Measurements from ENCODE around the gene ATP6V1E1. TPM values are rescaled to one million over a fixed set of nuclear protein-coding genes. Genes with fewer than 3 reads are reported as not detected.

The ATP6V1E1 gene
- total RNA-seq, 1 donor from 2014 or later = 114 TPM

DNA sequence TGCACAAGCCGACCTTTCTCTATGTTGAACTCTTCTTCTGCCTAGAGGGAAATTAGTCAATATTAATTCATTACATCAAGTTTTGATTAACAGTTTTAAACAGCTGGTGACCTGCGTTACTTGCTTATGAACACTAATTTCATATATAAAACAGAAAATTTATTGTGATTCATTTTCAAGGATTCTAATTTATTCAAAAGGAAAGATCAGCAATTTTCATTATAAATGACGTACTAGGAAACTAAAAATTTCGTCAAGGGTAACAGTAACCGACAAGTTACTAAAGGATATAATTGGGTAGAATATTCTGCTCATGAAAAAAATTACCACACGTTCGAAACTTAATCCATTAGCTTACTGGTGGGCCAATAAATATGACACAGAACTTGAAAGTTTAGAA, 15.3 kb downstream of the ATP6V1E1 start:
- Mint-ChIP-seq H3K27me3 (no peaks in the 10 kb centered on the region), H3K9me3 (no peaks in the 10 kb centered on the region), H3K36me3 (ENCODE audit: low read depth) (peaks cover 31% of the 10 kb centered on the region), H3K4me1 (no peaks in the 10 kb centered on the region), H3K27ac (no peak overlapping the region), H3K4me3 (no peak overlapping the region)
- intact Hi-C loops (cut with micrococcal nuclease) = no loop called here
- DNase-seq = no peak

GRCh38 chr22:17612057-17612456, 16.5 kb downstream of the ATP6V1E1 start:
- no peak overlapping the region for H3K27ac Mint-ChIP-seq
- no peak for DNase-seq
- H3K4me3 Mint-ChIP-seq = no peak overlapping the region
- H3K4me1 Mint-ChIP-seq = no peaks in the 10 kb centered on the region
- peaks cover 27% of the 10 kb centered on the region for H3K36me3 Mint-ChIP-seq (ENCODE audit: low read depth)
- no peaks in the 10 kb centered on the region for H3K9me3 Mint-ChIP-seq
- no peaks in the 10 kb centered on the region for H3K27me3 Mint-ChIP-seq
- intact Hi-C loops (cut with micrococcal nuclease) = no loop called here

DNA sequence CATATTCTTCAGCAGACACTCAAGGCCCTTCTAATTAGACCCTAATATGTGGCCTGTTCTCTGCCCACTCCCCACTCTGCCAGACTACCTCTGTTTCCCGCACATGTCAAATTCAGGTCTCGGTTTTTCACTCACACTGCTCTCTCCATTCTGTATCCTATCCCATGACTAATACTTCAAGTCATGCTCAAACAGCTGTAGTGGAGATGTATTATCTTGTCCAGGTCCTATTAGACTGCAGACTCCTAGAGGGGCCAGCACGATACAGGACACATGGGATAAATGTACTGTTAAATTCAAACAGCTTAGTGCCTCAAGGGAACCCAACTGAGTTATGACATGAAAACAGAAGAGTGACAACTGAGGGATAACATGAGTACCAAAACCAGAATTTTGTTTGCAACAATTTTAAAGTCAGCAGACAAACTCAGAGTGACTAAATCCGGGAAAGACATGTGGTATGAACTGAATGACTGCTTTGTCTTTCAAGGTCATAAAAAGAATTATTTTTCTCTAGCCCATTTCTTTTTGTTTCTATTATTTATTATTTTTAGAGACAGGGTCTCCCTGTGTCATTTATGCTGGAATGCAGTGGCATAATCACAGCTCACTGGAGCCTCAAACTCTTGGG, 20.5 kb downstream of the ATP6V1E1 start:
- Mint-ChIP-seq H3K36me3 (ENCODE audit: low read depth) (peaks cover 28% of the 10 kb centered on the region), H3K27ac (no peak overlapping the region), H3K4me3 (no peak overlapping the region), H3K4me1 (peaks cover 2% of the 10 kb centered on the region), H3K9me3 (no peaks in the 10 kb centered on the region), H3K27me3 (no peaks in the 10 kb centered on the region)
- no peak for DNase-seq
- intact Hi-C loops (cut with micrococcal nuclease) = no loop called here

DNA sequence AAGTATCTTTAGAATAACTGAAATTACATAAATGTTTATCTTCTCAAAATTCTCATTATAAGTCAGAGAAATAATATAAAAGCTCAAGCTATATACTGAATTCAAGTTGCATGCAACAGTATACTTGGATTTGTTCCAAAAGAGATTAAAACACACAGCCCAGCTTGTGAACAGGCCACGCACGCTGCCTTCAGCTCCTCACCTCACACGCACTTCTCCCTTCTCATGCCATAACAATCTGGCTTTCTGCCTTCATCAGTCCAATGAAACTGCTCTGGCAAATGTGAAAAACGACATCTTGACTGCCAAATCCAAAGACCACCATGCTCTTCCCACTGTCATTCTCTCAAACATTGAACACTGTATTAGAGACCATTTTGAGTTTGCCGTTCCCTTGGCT, 22.1 kb downstream of the ATP6V1E1 start:
- H3K36me3 Mint-ChIP-seq (ENCODE audit: low read depth) = peaks cover 18% of the 10 kb centered on the region
- intact Hi-C loops (cut with micrococcal nuclease) = no loop called here
- no peaks in the 10 kb centered on the region for H3K27me3 Mint-ChIP-seq
- no peak overlapping the region for H3K4me3 Mint-ChIP-seq
- no peak overlapping the region for H3K27ac Mint-ChIP-seq
- no peak for DNase-seq
- no peaks in the 10 kb centered on the region for H3K9me3 Mint-ChIP-seq
- peaks cover 2% of the 10 kb centered on the region for H3K4me1 Mint-ChIP-seq

GRCh38 chr22:17603668-17604067, 24.9 kb downstream of the ATP6V1E1 start:
- Mint-ChIP-seq H3K9me3 (no peaks in the 10 kb centered on the region), H3K4me1 (peaks cover 2% of the 10 kb centered on the region), H3K27me3 (no peaks in the 10 kb centered on the region), H3K27ac (no peak overlapping the region), H3K4me3 (no peak overlapping the region), H3K36me3 (ENCODE audit: low read depth) (peaks cover 25% of the 10 kb centered on the region)
- intact Hi-C loops (cut with micrococcal nuclease) = no loop called here
- DNase-seq = no peak

GRCh38 chr22:17601031-17601430, 27.5 kb downstream of the ATP6V1E1 start:
- DNase-seq = no peak
- Mint-ChIP-seq H3K9me3 (no peaks in the 10 kb centered on the region), H3K27me3 (no peaks in the 10 kb centered on the region), H3K36me3 (ENCODE audit: low read depth) (peaks cover 45% of the 10 kb centered on the region), H3K27ac (no peak overlapping the region), H3K4me1 (peaks cover 2% of the 10 kb centered on the region), H3K4me3 (no peak overlapping the region)
- intact Hi-C loops (cut with micrococcal nuclease) = no loop called here

- H3K36me3 Mint-ChIP-seq (ENCODE audit: low read depth) = peaks cover 55% of the 10 kb centered on the region
- no peaks in the 10 kb centered on the region for H3K9me3 Mint-ChIP-seq
- no peak for DNase-seq
- H3K4me1 Mint-ChIP-seq = no peaks in the 10 kb centered on the region
- no peaks in the 10 kb centered on the region for H3K27me3 Mint-ChIP-seq
- no peak overlapping the region for H3K4me3 Mint-ChIP-seq
- intact Hi-C loops (cut with micrococcal nuclease) = no loop called here
- H3K27ac Mint-ChIP-seq = peak overlapping the region; percentile 12
These were observed 30.2 kb downstream of the ATP6V1E1 start for GRCh38 chr22:17598318-17598717.

DNA sequence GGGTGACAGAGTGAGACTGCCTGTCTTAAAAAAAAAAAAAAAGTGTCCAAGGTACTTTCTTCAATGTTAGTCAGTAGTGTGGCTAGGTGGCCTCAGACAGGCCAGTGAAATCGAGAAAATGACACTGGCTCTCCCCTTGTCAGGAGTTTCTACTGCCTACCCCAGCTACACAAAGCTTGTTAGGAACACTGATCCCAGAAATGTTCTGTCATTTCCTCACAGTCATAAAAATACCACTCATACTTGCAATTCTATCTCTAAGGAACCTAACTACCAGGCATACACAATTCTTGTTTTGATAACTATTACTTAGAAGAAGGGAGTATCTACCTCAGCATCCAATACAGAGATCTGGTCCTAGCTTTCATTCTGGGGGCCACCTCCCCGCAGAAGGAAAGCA, 31.3 kb downstream of the ATP6V1E1 start:
- intact Hi-C loops (cut with micrococcal nuclease) = no loop called here
- H3K4me1 Mint-ChIP-seq = no peaks in the 10 kb centered on the region
- H3K9me3 Mint-ChIP-seq = no peaks in the 10 kb centered on the region
- no peak for DNase-seq
- H3K27ac Mint-ChIP-seq = no peak overlapping the region
- H3K27me3 Mint-ChIP-seq = no peaks in the 10 kb centered on the region
- peaks cover 63% of the 10 kb centered on the region for H3K36me3 Mint-ChIP-seq (ENCODE audit: low read depth)
- H3K4me3 Mint-ChIP-seq = no peak overlapping the region

DNA sequence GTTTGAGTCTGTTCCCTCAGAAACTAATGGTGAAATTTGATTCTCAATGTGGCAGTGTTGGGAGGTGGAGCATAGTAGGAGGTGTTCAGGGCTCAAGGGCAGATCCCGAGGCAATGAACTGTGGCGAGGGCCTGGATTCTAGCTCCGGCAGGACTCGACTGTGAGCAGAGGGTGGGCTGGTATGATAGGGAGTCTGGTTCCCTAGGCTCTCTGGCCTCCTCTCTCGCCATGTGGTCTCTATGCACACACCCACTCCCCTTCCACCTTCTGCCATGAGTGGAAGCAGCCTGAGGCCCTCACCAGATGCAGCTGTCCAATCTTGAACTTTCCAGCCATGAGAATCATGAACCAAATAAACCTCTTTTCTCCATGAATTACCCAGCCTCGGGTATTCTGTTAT, 32.3 kb downstream of the ATP6V1E1 start:
- Mint-ChIP-seq H3K27ac (no peak overlapping the region), H3K4me1 (no peaks in the 10 kb centered on the region), H3K4me3 (no peak overlapping the region), H3K9me3 (no peaks in the 10 kb centered on the region), H3K36me3 (ENCODE audit: low read depth) (peaks cover 69% of the 10 kb centered on the region), H3K27me3 (no peaks in the 10 kb centered on the region)
- intact Hi-C loops (cut with micrococcal nuclease) = no loop called here
- no peak for DNase-seq

GRCh38 chr22:17592201-17592600, 36.3 kb downstream of the ATP6V1E1 start:
- H3K36me3 Mint-ChIP-seq (ENCODE audit: low read depth) = peaks cover 51% of the 10 kb centered on the region
- intact Hi-C loops (cut with micrococcal nuclease) = no loop called here
- H3K27ac Mint-ChIP-seq = no peak overlapping the region
- no peaks in the 10 kb centered on the region for H3K27me3 Mint-ChIP-seq
- H3K4me1 Mint-ChIP-seq = no peaks in the 10 kb centered on the region
- no peak for DNase-seq
- no peaks in the 10 kb centered on the region for H3K9me3 Mint-ChIP-seq
- H3K4me3 Mint-ChIP-seq = no peak overlapping the region

- DNase-seq = no peak
- Mint-ChIP-seq H3K27ac (no peak overlapping the region), H3K9me3 (no peaks in the 10 kb centered on the region), H3K4me1 (no peaks in the 10 kb centered on the region), H3K36me3 (ENCODE audit: low read depth) (peaks cover 38% of the 10 kb centered on the region), H3K4me3 (no peak overlapping the region), H3K27me3 (no peaks in the 10 kb centered on the region)
- intact Hi-C loops (cut with micrococcal nuclease) = no loop called here
These were observed 38.0 kb downstream of the ATP6V1E1 start for GRCh38 chr22:17590586-17590985.

- H3K9me3 Mint-ChIP-seq = no peaks in the 10 kb centered on the region
- no peak for DNase-seq
- no peaks in the 10 kb centered on the region for H3K27me3 Mint-ChIP-seq
- intact Hi-C loops (cut with micrococcal nuclease) = no loop called here
- no peak overlapping the region for H3K27ac Mint-ChIP-seq
- peaks cover 35% of the 10 kb centered on the region for H3K36me3 Mint-ChIP-seq (ENCODE audit: low read depth)
- no peaks in the 10 kb centered on the region for H3K4me1 Mint-ChIP-seq
- no peak overlapping the region for H3K4me3 Mint-ChIP-seq
These were observed 38.7 kb downstream of the ATP6V1E1 start for GRCh38 chr22:17589810-17590375.

DNA sequence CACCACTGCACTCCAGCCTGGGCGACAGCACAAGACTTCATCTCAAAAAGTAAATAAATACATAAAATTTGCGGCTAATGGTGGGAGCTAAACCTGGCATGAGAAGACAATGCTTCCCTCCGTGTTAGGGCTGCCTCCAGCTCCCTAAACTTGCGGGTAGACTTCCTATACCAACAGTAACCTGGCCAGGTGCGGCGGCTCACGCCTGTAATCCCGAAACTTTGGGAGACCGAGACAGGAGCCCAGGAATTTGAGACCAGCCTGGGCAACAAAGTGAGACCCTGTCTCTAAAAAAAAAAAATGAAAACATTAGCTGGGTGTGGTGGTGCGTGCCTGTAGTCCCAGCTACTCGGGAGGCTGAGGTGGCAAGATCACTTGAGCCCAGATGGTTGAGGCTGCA, 39.9 kb downstream of the ATP6V1E1 start:
- peaks cover 28% of the 10 kb centered on the region for H3K36me3 Mint-ChIP-seq (ENCODE audit: low read depth)
- no peaks in the 10 kb centered on the region for H3K27me3 Mint-ChIP-seq
- no peak overlapping the region for H3K4me3 Mint-ChIP-seq
- intact Hi-C loops (cut with micrococcal nuclease) = no loop called here
- no peak overlapping the region for H3K27ac Mint-ChIP-seq
- no peaks in the 10 kb centered on the region for H3K4me1 Mint-ChIP-seq
- no peak for DNase-seq
- no peaks in the 10 kb centered on the region for H3K9me3 Mint-ChIP-seq

GRCh38 chr22:17587629-17588028, 40.9 kb downstream of the ATP6V1E1 start:
- no peak overlapping the region for H3K4me3 Mint-ChIP-seq
- no peaks in the 10 kb centered on the region for H3K4me1 Mint-ChIP-seq
- intact Hi-C loops (cut with micrococcal nuclease) = no loop called here
- DNase-seq = no peak
- H3K9me3 Mint-ChIP-seq = no peaks in the 10 kb centered on the region
- H3K36me3 Mint-ChIP-seq (ENCODE audit: low read depth) = peaks cover 20% of the 10 kb centered on the region
- no peaks in the 10 kb centered on the region for H3K27me3 Mint-ChIP-seq
- no peak overlapping the region for H3K27ac Mint-ChIP-seq

- intact Hi-C loops (cut with micrococcal nuclease) = no loop called here
- no peaks in the 10 kb centered on the region for H3K9me3 Mint-ChIP-seq
- no peaks in the 10 kb centered on the region for H3K4me1 Mint-ChIP-seq
- H3K27me3 Mint-ChIP-seq = no peaks in the 10 kb centered on the region
- DNase-seq = no peak
- H3K27ac Mint-ChIP-seq = no peak overlapping the region
- peaks cover 14% of the 10 kb centered on the region for H3K36me3 Mint-ChIP-seq (ENCODE audit: low read depth)
- no peak overlapping the region for H3K4me3 Mint-ChIP-seq
These were observed 41.6 kb downstream of the ATP6V1E1 start for GRCh38 chr22:17586831-17587440.

Measured in activated CD4-positive, alpha-beta T cell treated with anti-CD3 and anti-CD28 coated beads, Interleukin-2, amount 10 ng/mL, durations not matched to agents 24 days and 14 days (primary cell).